OCI-LY7 (cell line): ENCODE results near the gene HHIP. TPM values are rescaled to one million over a fixed set of nuclear protein-coding genes. Genes with fewer than 3 reads are reported as not detected.

Experiments used
- BruUV-seq: library from RNA; stranded (reverse); fragments of 400-500 nt; replicated peaks from 2 replicates; lab custom pipeline; 2021; lab: Mats Ljungman, UMichigan
- CTCF ChIA-PET: fragments of 300-600 bp; sonication (Branson Sonifier 250); formaldehyde crosslinking; loops from one replicate; lab custom pipeline; 2022; ENCODE audit warnings: antibody characterized with exemption; ENCODE audit not compliant: unreplicated experiment; lab: Charles Lee
- POLR2A ChIA-PET: fragments of 300-600 bp; sonication (Branson Sonifier 250); formaldehyde crosslinking; loops from one replicate; lab custom pipeline; 2022; ENCODE audit warnings: antibody characterized with exemption; lab: Charles Lee
- DNase-seq: peaks from one replicate; pipeline ENCODE4 v3.0.0-alpha.2; 2015; ENCODE audit warnings: low spot score
- H2AFZ ChIP-seq: fragments of 200-600 bp; sonication (generic), shearing (Covaris generic); 2 replicates; pipeline ENCODE4 v1.6.1; 2014; ENCODE audit warnings: mild to moderate bottlenecking, antibody characterized with exemption, low read length, moderate library complexity
- H3K27ac ChIP-seq: fragments of 200-600 bp; sonication (generic); 2 replicates; pipeline ENCODE4 v1.5.1; 2014; ENCODE audit warnings: mixed run types, low read depth, mild to moderate bottlenecking, moderate library complexity, low read length, inconsistent platforms; ENCODE audit not compliant: poor library complexity, severe bottlenecking
- H3K36me3 ChIP-seq: fragments of 200-600 bp; sonication (generic); 2 replicates; pipeline ENCODE4 v1.6.1; 2014; ENCODE audit warnings: mild to moderate bottlenecking, antibody characterized with exemption, low read length, moderate library complexity, mixed read lengths; ENCODE audit not compliant: insufficient read depth
- H3K4me1 ChIP-seq: fragments of 200-600 bp; sonication (generic); 2 replicates; pipeline ENCODE4 v1.5.1; 2014; ENCODE audit warnings: mild to moderate bottlenecking, low read length; ENCODE audit not compliant: insufficient read depth, poor library complexity, severe bottlenecking
- H3K4me2 ChIP-seq: fragments of 200-600 bp; sonication (generic); 2 replicates; pipeline ENCODE4 v1.6.1; 2014; ENCODE audit warnings: mild to moderate bottlenecking, low read length
- H3K4me3 ChIP-seq: fragments of 200-600 bp; sonication (generic); 2 replicates; pipeline ENCODE4 v1.5.1; 2014; ENCODE audit warnings: mild to moderate bottlenecking, low read depth, low read length; ENCODE audit not compliant: poor library complexity, severe bottlenecking
- H3K79me2 ChIP-seq: fragments of 200-600 bp; sonication (generic); 2 replicates; pipeline ENCODE4 v1.6.1; 2016; ENCODE audit warnings: low read depth, mild to moderate bottlenecking, low read length, moderate library complexity, mixed read lengths; ENCODE audit not compliant: insufficient read depth
- H3K9me2 ChIP-seq: fragments of 200-600 bp; sonication (generic); 2 replicates; pipeline ENCODE4 v1.6.1; 2016; ENCODE audit warnings: mild to moderate bottlenecking, low read length, mixed read lengths; ENCODE audit not compliant: insufficient read depth
- H3K9me3 ChIP-seq: fragments of 200-600 bp; sonication (generic); 2 replicates; pipeline ENCODE4 v1.6.1; 2014; ENCODE audit warnings: mild to moderate bottlenecking, mixed run types, low read length, mixed read lengths
- H4K20me1 ChIP-seq: fragments of 200-600 bp; sonication (generic); 2 replicates; pipeline ENCODE4 v1.6.1; 2014; ENCODE audit warnings: mild to moderate bottlenecking, antibody characterized with exemption, low read length, moderate library complexity, mixed read lengths; ENCODE audit not compliant: insufficient read depth
- EZH2phosphoT487 ChIP-seq: fragments of 200-600 bp; sonication (generic); IDR thresholded peaks from 2 replicates; pipeline ENCODE4 v1.6.1; 2018; ENCODE audit warnings: low read depth, borderline replicate concordance, mild to moderate bottlenecking, mixed run types, antibody characterized with exemption, low read length, moderate library complexity, mixed read lengths
- intact Hi-C: fragments of 100-400 bp; cut with micrococcal nuclease; formaldehyde crosslinking; loops from one replicate; pipeline ENCODE4 v1.10.0; 2022; ENCODE audit not compliant: unreplicated experiment
- total RNA-seq, 2 experiments: library from RNA; depleted of rRNA in 1 of 2; stranded (reverse); fragments of >200 nt in 1 of 2; shearing (Covaris generic) in 1 of 2; gene quantifications; 2 replicates each; pipeline ENCODE4 v1.2.3, GENCODE V29; 2014 to 2022
- TF ChIP-seq, protein P1 (sequence below): fragments of 200-600 bp; sonication (generic); conservative IDR thresholded peaks from 2 replicates; pipeline ENCODE4 v1.5.1; 2014; ENCODE audit warnings: mild to moderate bottlenecking, antibody characterized with exemption, low read length, moderate library complexity, mixed read lengths

Gene HHIP
- total RNA-seq, 2 experiments from 2014 or later: not detected

DNA sequence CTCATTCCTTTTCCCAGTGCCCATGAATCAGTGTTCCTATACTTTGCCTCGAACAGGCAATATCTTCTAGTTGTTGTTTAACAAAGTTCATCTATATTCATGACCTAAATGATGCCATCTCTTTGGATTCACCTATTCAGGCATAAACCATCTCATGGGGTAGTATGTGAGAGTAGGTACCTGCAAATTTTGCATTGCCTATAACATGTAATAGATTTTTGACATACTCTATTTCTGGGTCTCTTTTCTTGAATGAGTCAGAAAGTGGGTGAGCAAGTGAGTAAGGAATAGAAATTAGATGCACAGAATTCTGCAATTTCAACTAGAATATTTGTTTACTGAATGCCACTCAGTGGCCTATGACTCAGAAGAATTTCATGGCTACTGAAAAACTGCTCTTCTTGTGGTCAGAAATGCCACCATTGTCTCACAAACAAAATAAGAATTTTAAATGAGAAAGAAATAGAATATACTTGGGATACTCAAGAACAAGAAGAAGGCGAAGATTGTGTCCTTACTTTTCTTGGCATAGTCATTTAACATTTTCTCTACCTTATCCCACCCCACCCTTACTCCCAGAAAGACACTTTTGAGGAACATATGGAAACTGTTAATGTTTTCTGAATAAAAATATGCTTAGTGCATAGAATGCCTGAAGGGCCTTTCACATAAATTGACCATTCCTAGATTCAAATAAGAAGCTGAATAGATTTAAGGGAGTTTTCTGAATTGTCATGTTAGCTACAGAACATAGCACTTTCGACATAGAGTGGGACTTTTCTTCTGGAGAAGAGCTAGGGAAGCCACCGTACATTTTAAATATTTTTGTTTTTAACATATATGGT, 86.8 kb downstream of the HHIP start:
- no TSS peak for BruUV-seq
- POLR2A ChIA-PET: interaction anchor here (0.5 kb wide), 1 partner anchor 13 kb away, joined by 3 read pairs; no protein-coding TSS in a partner anchor
- no peaks in the 10 kb centered on the region for H3K9me3 ChIP-seq
- H3K4me2 ChIP-seq: no peak overlapping the region
- no peaks in the 10 kb centered on the region for H3K4me1 ChIP-seq
- CTCF ChIA-PET: no interaction called here
- no peaks in the 10 kb centered on the region for H3K9me2 ChIP-seq
- no peak overlapping the region for H3K27ac ChIP-seq
- no peak overlapping the region for H3K4me3 ChIP-seq
- no peaks in the 10 kb centered on the region for H3K36me3 ChIP-seq
- H4K20me1 ChIP-seq: no peaks in the 10 kb centered on the region
- no peaks in the 10 kb centered on the region for H3K79me2 ChIP-seq
- intact Hi-C loops: no loop called here
- DNase-seq: no peak
- H2AFZ ChIP-seq: no peak overlapping the region
- no peak for TF ChIP-seq EZH2phosphoT487
- TF ChIP-seq, protein P1, sequence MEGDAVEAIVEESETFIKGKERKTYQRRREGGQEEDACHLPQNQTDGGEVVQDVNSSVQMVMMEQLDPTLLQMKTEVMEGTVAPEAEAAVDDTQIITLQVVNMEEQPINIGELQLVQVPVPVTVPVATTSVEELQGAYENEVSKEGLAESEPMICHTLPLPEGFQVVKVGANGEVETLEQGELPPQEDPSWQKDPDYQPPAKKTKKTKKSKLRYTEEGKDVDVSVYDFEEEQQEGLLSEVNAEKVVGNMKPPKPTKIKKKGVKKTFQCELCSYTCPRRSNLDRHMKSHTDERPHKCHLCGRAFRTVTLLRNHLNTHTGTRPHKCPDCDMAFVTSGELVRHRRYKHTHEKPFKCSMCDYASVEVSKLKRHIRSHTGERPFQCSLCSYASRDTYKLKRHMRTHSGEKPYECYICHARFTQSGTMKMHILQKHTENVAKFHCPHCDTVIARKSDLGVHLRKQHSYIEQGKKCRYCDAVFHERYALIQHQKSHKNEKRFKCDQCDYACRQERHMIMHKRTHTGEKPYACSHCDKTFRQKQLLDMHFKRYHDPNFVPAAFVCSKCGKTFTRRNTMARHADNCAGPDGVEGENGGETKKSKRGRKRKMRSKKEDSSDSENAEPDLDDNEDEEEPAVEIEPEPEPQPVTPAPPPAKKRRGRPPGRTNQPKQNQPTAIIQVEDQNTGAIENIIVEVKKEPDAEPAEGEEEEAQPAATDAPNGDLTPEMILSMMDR: no peak

DNA sequence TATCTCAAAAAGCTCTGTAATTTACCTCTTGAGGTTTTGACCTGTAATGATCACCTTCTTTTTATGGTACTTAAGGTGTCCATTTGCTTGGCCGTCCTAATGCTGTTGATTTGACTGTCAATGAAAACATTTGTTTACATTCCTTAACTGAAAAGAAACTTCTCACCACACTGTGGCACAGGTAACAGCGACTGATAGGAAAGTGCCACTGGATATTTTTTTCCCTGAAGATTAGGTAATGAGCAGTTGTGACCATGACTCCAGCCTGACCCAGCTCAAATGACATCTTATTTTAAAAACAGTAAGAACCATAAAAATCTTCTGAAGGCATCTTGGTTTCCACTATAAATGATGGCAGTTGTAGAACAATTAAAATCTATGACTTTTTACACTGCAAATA, 87.6 kb downstream of the HHIP start:
- intact Hi-C loops: no loop called here
- no peak overlapping the region for H3K4me2 ChIP-seq
- TF ChIP-seq, protein P1: no peak
- no peak for TF ChIP-seq EZH2phosphoT487
- no peaks in the 10 kb centered on the region for H3K9me3 ChIP-seq
- no peaks in the 10 kb centered on the region for H3K36me3 ChIP-seq
- no peak for DNase-seq
- no peaks in the 10 kb centered on the region for H3K9me2 ChIP-seq
- CTCF ChIA-PET: no interaction called here
- H3K4me1 ChIP-seq: no peaks in the 10 kb centered on the region
- BruUV-seq: no TSS peak
- no peaks in the 10 kb centered on the region for H3K79me2 ChIP-seq
- H2AFZ ChIP-seq: no peak overlapping the region
- POLR2A ChIA-PET: interaction anchor here (0.5 kb wide), 1 partner anchor 12 kb away, joined by 3 read pairs; no protein-coding TSS in a partner anchor
- H3K27ac ChIP-seq: no peak overlapping the region
- no peaks in the 10 kb centered on the region for H4K20me1 ChIP-seq
- H3K4me3 ChIP-seq: no peak overlapping the region

DNA sequence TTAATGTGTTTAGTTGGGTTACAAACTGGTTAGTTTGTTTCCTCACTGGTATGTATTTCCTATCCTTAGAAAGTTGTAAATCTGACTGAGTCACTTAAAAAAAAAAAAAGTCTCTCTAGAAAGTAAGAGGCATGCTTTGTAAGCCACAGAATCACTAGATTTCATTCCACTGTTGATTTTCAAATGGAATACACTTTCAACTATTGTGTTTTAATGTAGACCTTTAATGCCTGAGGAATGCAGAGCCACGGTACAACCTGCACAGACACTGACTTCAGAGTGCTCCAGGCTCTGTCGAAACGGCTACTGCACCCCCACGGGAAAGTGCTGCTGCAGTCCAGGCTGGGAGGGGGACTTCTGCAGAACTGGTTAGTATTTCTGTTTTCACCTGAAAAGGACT, 88.6 kb downstream of the HHIP start:
- intact Hi-C loops: no loop called here
- no peak for TF ChIP-seq EZH2phosphoT487
- TF ChIP-seq, protein P1: no peak
- ChIA-PET CTCF (no interaction called here), POLR2A (no interaction called here)
- no peak overlapping the region for H2AFZ ChIP-seq
- H3K27ac ChIP-seq: no peak overlapping the region
- H3K79me2 ChIP-seq: no peaks in the 10 kb centered on the region
- H3K9me2 ChIP-seq: no peaks in the 10 kb centered on the region
- DNase-seq: no peak
- H3K36me3 ChIP-seq: no peaks in the 10 kb centered on the region
- no peak overlapping the region for H3K4me3 ChIP-seq
- BruUV-seq: no TSS peak
- no peaks in the 10 kb centered on the region for H3K4me1 ChIP-seq
- H4K20me1 ChIP-seq: no peaks in the 10 kb centered on the region
- H3K4me2 ChIP-seq: no peak overlapping the region
- no peaks in the 10 kb centered on the region for H3K9me3 ChIP-seq
